HG03558 (cell line): Measurements from ENCODE around the gene BZW1.

Experiments used
- ATAC-seq: cut with Tn5 transposase; IDR thresholded peaks from one replicate; pipeline ENCODE4 v1.9.1; 2021; ENCODE audit warnings: moderate number of reproducible peaks; ENCODE audit not compliant: unreplicated experiment; ENCODE audit errors: extremely low read depth

The BZW1 gene

GRCh38 chr2:200864176-200865034 is 52.7 kb downstream of the BZW1 start, which contains the start of gene CLK1:
Gene CLK1 (minus strand): TSS chr2:200864658. CDS start chr2:200861862, 2,796 bp downstream.
- ATAC-seq: peak; percentile 63

- no peak for ATAC-seq
These were observed 57.3 kb downstream of the BZW1 start for GRCh38 chr2:200869014-200869413.

- no peak for ATAC-seq
These were observed 59.4 kb downstream of the BZW1 start for GRCh38 chr2:200871151-200871550.

GRCh38 chr2:200873560-200873959 is 61.9 kb downstream of the BZW1 start:
- ATAC-seq: no peak
